CD4-positive, alpha-beta T cell (primary cell): Measurements from ENCODE around the gene PRRG4. TPM values are rescaled to one million over a fixed set of nuclear protein-coding genes. Genes with fewer than 3 reads are reported as not detected.

Experiments
- ATAC-seq: fragments of 200-7000 bp; cut with Tn5 transposase; one replicate; pipeline ENCODE4 v1.10.0; 2022; ENCODE audit warnings: mild to moderate bottlenecking; ENCODE audit not compliant: poor library complexity
- CTCF ChIA-PET: fragments of 350-600 bp; sonication (Branson Sonifier 250); formaldehyde crosslinking; loops from one replicate; lab custom pipeline; 2021; ENCODE audit warnings: antibody characterized with exemption, inconsistent platforms; lab: Charles Lee
- POLR2A ChIA-PET: fragments of 350-600 bp; sonication (Branson Sonifier 250); formaldehyde crosslinking; loops from one replicate; lab custom pipeline; 2021; ENCODE audit warnings: antibody characterized with exemption, inconsistent platforms; lab: Charles Lee
- DNase-seq, 14 experiments: peaks; one replicate each; pipeline ENCODE4 v3.0.0-alpha.2; 2013 to 2020; ENCODE audit warnings: mixed read lengths in 2 of 14
- H3K27ac ChIP-seq, 2 donors: one replicate each; pipeline versions ENCODE4 v1.5.1 to v1.7.0; 2013; ENCODE audit warnings: low read length in 2 of 2, low read depth in 1 of 2, mild to moderate bottlenecking in 1 of 2
- H3K27me3 ChIP-seq, 2 experiments: 1 replicate in 1 of 2; 2 replicates in 1 of 2; pipeline versions ENCODE4 v1.6.1 to v1.7.0; 2013; ENCODE audit warnings: low read length in 2 of 2, control low read depth in 1 of 2, mild to moderate bottlenecking in 1 of 2, moderate library complexity in 1 of 2; ENCODE audit not compliant: insufficient read depth in 2 of 2, control insufficient read depth in 1 of 2
- H3K36me3 ChIP-seq: one replicate; pipeline ENCODE4 v1.6.1; 2013; ENCODE audit warnings: low read length, control low read depth; ENCODE audit not compliant: insufficient read depth
- H3K4me1 ChIP-seq: one replicate; pipeline ENCODE4 v1.6.1; 2013; ENCODE audit warnings: low read length, control low read depth; ENCODE audit not compliant: insufficient read depth
- H3K4me3 ChIP-seq: one replicate; pipeline ENCODE4 v1.5.1; 2013; ENCODE audit warnings: mild to moderate bottlenecking, low read length, moderate library complexity
- H3K9me3 ChIP-seq, 2 experiments: 1 replicate in 1 of 2; 2 replicates in 1 of 2; pipeline versions ENCODE4 v1.6.1 to v1.7.0; 2013; ENCODE audit warnings: low read length in 2 of 2, mild to moderate bottlenecking in 2 of 2, control low read depth in 1 of 2, moderate library complexity in 1 of 2; ENCODE audit not compliant: control insufficient read depth in 1 of 2, insufficient read depth in 1 of 2
- H3K27ac Mint-ChIP-seq: one replicate; pipeline ENCODE4 v1.8.0; 2020; ENCODE audit warnings: mixed read lengths
- H3K27me3 Mint-ChIP-seq: one replicate; pipeline ENCODE4 v1.8.0; 2021; ENCODE audit warnings: mixed read lengths
- H3K36me3 Mint-ChIP-seq: one replicate; pipeline ENCODE4 v1.8.0; 2021; ENCODE audit warnings: low read depth, mixed read lengths
- H3K4me1 Mint-ChIP-seq: one replicate; pipeline ENCODE4 v1.8.0; 2021; ENCODE audit warnings: low read depth, mixed read lengths
- H3K4me3 Mint-ChIP-seq: one replicate; pipeline ENCODE4 v1.8.0; 2020; ENCODE audit warnings: mild to moderate bottlenecking, mixed read lengths
- H3K9me3 Mint-ChIP-seq: one replicate; pipeline ENCODE4 v1.8.0; 2020; ENCODE audit warnings: mixed read lengths
- CTCF ChIP-seq: fragments of 200-600 bp; IDR thresholded peaks from one replicate; pipeline ENCODE4 v1.8.0; 2022; ENCODE audit warnings: antibody characterized with exemption, mild to moderate bottlenecking
- intact Hi-C, 2 experiments: fragments of 100-400 bp; cut with DNase I in 1 of 2; cut with micrococcal nuclease in 1 of 2; formaldehyde crosslinking; loops; one replicate each; pipeline versions ENCODE4 v1.15.1 to v1.9.0; 2023 to 2025; cut with DNase I, micrococcal nuclease
- total RNA-seq, 174 experiments: library from RNA in 2 of 174; stranded (reverse) in 2 of 174; gene quantifications; one replicate each; pipeline ENCODE4 v1.2.3 and lab custom pipeline; 2021 to 2026

Gene PRRG4
- total RNA-seq, 2 experiments from 2014 or later = 0.05 TPM; not detected in 1

GRCh38 chr11:32905028-32905667 lies 75.4 kb downstream of the PRRG4 start:
- Mint-ChIP-seq H3K4me3 (no peak overlapping the region), H3K27ac (no peak overlapping the region), H3K36me3 (peaks cover 4% of the 10 kb centered on the region), H3K4me1 (peaks cover 37% of the 10 kb centered on the region), H3K9me3 (peaks cover 2% of the 10 kb centered on the region), H3K27me3 (no peaks in the 10 kb centered on the region)
- Histone ChIP-seq H3K9me3 (no peaks in the 10 kb centered on the region), H3K27me3 (no peaks in the 10 kb centered on the region), H3K4me3 (no peak overlapping the region), H3K4me1 (no peaks in the 10 kb centered on the region), H3K36me3 (no peaks in the 10 kb centered on the region), H3K27ac (no peak overlapping the region)
- CTCF ChIA-PET = no interaction called here
- TF ChIP-seq CTCF = no peak
- intact Hi-C loops = no loop called here
- ATAC-seq = no peak
- POLR2A ChIA-PET = no interaction called here
- DNase-seq = no peak

Other genes starting within 250 kb of the PRRG4 start
- gene EIF3M, start 246.1 kb upstream of the PRRG4 start, total RNA-seq = 100 to 1,000 TPM; 260 to 264 TPM
- gene CCDC73, start 35.3 kb upstream of the PRRG4 start, total RNA-seq = not detected
- gene QSER1, start 62.9 kb downstream of the PRRG4 start, total RNA-seq = 10 to 100 TPM in 1 of 2 experiments, 1 to 10 TPM in 1; 9.0 to 10.1 TPM
- gene DEPDC7, start 186.0 kb downstream of the PRRG4 start, total RNA-seq = 1 to 10 TPM; 2.9 to 3.1 TPM
- gene TCP11L1, start 209.6 kb downstream of the PRRG4 start, total RNA-seq = 10 to 100 TPM in 1 of 2 experiments, 1 to 10 TPM in 1; 9.8 to 11.9 TPM